ENCODE measurements around the gene OR1J2. TPM values are rescaled to one million over a fixed set of nuclear protein-coding genes. Genes with fewer than 3 reads are reported as not detected.

Gene OR1J2
- total RNA-seq, 1 donor from 2014 or later, result not detected

DNA sequence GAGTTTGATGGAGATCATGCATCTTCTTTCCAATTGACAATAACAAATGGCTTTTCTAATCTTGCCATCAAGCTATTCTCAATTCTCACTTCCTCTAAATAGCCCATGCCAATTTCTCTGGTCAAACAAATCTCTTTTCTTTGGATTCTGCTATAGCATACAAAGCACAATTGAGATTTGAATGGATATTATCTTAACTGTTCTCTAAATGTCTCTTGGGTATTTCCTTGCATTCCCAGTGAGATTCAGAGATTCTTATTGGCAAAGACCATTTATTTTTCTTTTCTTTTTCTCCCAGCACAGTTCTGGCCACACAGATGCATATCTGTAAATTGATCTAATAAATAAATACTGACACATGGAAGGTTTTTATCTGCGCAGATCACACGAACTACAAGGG, 42.2 kb downstream of the OR1J2 start, which contains the start of gene OR1N2:
TSS of gene OR1N2 (plus strand) at position 301 of the 400 bp plus-strand sequence. CDS start 100 bp downstream, outside the sequence.
- no peak for DNase-seq

Other genes with a start within 250 kb of the OR1J2 start
- 18.9 TPM for gene RBM18, start 246.0 kb upstream of the OR1J2 start, total RNA-seq
- 30.9 TPM for gene MRRF, start 245.9 kb upstream of the OR1J2 start, total RNA-seq
- 5.0 TPM for gene PTGS1, start 139.8 kb upstream of the OR1J2 start, total RNA-seq
- gene OR1J1, start 32.9 kb upstream of the OR1J2 start, total RNA-seq, result not detected
- gene OR1J4, start 8.3 kb downstream of the OR1J2 start, total RNA-seq, result not detected
- gene OR1N1, start 16.5 kb downstream of the OR1J2 start, total RNA-seq, result not detected
- gene OR1N2, start 42.3 kb downstream of the OR1J2 start, total RNA-seq, result not detected
- not detected for gene OR1L8, start 72.6 kb downstream of the OR1J2 start, total RNA-seq
- gene OR1Q1, start 103.9 kb downstream of the OR1J2 start, total RNA-seq, result not detected
- not detected for gene OR1B1, start 146.8 kb downstream of the OR1J2 start, total RNA-seq
- gene OR1L1, start 150.9 kb downstream of the OR1J2 start, total RNA-seq, result not detected
- gene OR1L3, start 164.3 kb downstream of the OR1J2 start, total RNA-seq, result not detected
- not detected for gene OR1L4, start 213.2 kb downstream of the OR1J2 start, total RNA-seq
- gene OR1L6, start 231.5 kb downstream of the OR1J2 start, total RNA-seq, result not detected